Activated T-cell treated with anti-CD3 and anti-CD28 coated beads, Interleukin-2, amount 50 U/mL, for 4 hours (primary cell): ENCODE data around the gene EIF3M. TPM values are rescaled to one million over a fixed set of nuclear protein-coding genes. Genes with fewer than 3 reads are reported as not detected.

Experiments used
- ATAC-seq, 2 donors: fragments of 200-7000 bp; cut with Tn5 transposase; one replicate each; pipeline ENCODE4 v1.10.0; 2021
- DNase-seq: peaks from one replicate; pipeline ENCODE4 v3.0.0-alpha.2; 2020
- H3K27me3 Mint-ChIP-seq: one replicate; pipeline ENCODE4 v1.8.0; 2021; ENCODE audit warnings: low read depth, mixed read lengths
- H3K36me3 Mint-ChIP-seq: one replicate; pipeline ENCODE4 v1.8.0; 2022; ENCODE audit warnings: mixed read lengths; ENCODE audit not compliant: insufficient read depth
- H3K4me1 Mint-ChIP-seq: one replicate; pipeline ENCODE4 v1.8.0; 2021; ENCODE audit warnings: low read depth, mixed read lengths
- H3K4me3 Mint-ChIP-seq: one replicate; pipeline ENCODE4 v1.8.0; 2021; ENCODE audit warnings: mild to moderate bottlenecking, moderate library complexity, mixed read lengths
- H3K9me3 Mint-ChIP-seq: one replicate; pipeline ENCODE4 v1.8.0; 2021; ENCODE audit warnings: mixed read lengths
- total RNA-seq, 3 donors: library from RNA; stranded (reverse); gene quantifications; one replicate each; pipeline ENCODE4 v1.2.1, GENCODE V29; 2021

The EIF3M gene
- 100 to 1,000 TPM; 418 to 482 (median 438) TPM for total RNA-seq

- peak; percentile 94 for DNase-seq
- ATAC-seq, result peak; percentile 99 to 100
- peak within 1 kb of the TSS; percentile 97 for H3K4me3 Mint-ChIP-seq
- H3K27me3 Mint-ChIP-seq, result no peaks in the 10 kb centered on the region
- peaks cover 37% of the 10 kb centered on the region for H3K4me1 Mint-ChIP-seq
- H3K36me3 Mint-ChIP-seq, result peaks cover 15% of the 10 kb centered on the region
- H3K9me3 Mint-ChIP-seq, result no peaks in the 10 kb centered on the region
Observed at GRCh38 chr11:32583459-32584271, at the start of gene EIF3M. EIF3M (plus strand) TSS chr11:32583831; CDS start chr11:32583888, 57 bp downstream.

- ATAC-seq (no peak), DNase-seq (no peak)
- H3K4me1 Mint-ChIP-seq, result no peaks in the 10 kb centered on the region
- no peak overlapping the region for H3K4me3 Mint-ChIP-seq
- no peaks in the 10 kb centered on the region for H3K36me3 Mint-ChIP-seq
- no peaks in the 10 kb centered on the region for H3K9me3 Mint-ChIP-seq
- H3K27me3 Mint-ChIP-seq, result peaks cover 11% of the 10 kb centered on the region
Observed at GRCh38 chr11:32538804-32539203, 44.8 kb upstream of the EIF3M start.

GRCh38 chr11:32549611-32550187, 33.9 kb upstream of the EIF3M start:
- H3K4me1 Mint-ChIP-seq, result no peaks in the 10 kb centered on the region
- no peaks in the 10 kb centered on the region for H3K36me3 Mint-ChIP-seq
- no peak overlapping the region for H3K4me3 Mint-ChIP-seq
- DNase-seq (no peak), ATAC-seq (no peak)
- peaks cover 16% of the 10 kb centered on the region for H3K27me3 Mint-ChIP-seq
- no peaks in the 10 kb centered on the region for H3K9me3 Mint-ChIP-seq

GRCh38 chr11:32550207-32550606, 33.4 kb upstream of the EIF3M start:
- no peaks in the 10 kb centered on the region for H3K36me3 Mint-ChIP-seq
- ATAC-seq (no peak), DNase-seq (no peak)
- peaks cover 16% of the 10 kb centered on the region for H3K27me3 Mint-ChIP-seq
- H3K4me1 Mint-ChIP-seq, result no peaks in the 10 kb centered on the region
- H3K9me3 Mint-ChIP-seq, result no peaks in the 10 kb centered on the region
- no peak overlapping the region for H3K4me3 Mint-ChIP-seq

DNA sequence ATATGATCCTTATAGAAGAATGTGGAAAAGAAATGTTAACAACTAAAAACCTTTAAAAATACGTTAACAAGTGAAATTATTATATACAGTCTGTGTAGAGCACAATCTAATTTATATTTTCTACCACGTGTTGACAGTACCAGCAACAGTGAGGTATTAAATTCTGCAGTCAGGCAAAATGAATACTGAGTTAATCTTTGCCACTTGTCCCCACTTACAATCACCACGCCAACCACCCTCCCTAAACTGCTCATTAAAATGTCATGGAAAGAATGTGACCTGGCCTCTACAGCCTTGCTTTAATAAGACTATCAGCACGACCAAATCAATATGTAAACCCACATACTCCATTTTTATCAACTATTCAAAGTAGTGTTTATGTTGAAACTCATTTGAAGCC, 28.5 kb upstream of the EIF3M start:
- Mint-ChIP-seq H3K27me3 (peaks cover 13% of the 10 kb centered on the region), H3K4me3 (no peak overlapping the region), H3K9me3 (no peaks in the 10 kb centered on the region), H3K36me3 (no peaks in the 10 kb centered on the region), H3K4me1 (no peaks in the 10 kb centered on the region)
- no peak for DNase-seq
- no peak for ATAC-seq

- no peak for ATAC-seq
- Mint-ChIP-seq H3K36me3 (no peaks in the 10 kb centered on the region), H3K27me3 (peaks cover 11% of the 10 kb centered on the region)
Observed at GRCh38 chr11:32555895-32556294, 27.7 kb upstream of the EIF3M start.

GRCh38 chr11:32561835-32562234, 21.8 kb upstream of the EIF3M start:
- H3K4me3 Mint-ChIP-seq, result no peak overlapping the region
- DNase-seq (no peak), ATAC-seq (no peak)
- H3K4me1 Mint-ChIP-seq, result peaks cover 6% of the 10 kb centered on the region
- no peaks in the 10 kb centered on the region for H3K27me3 Mint-ChIP-seq
- H3K9me3 Mint-ChIP-seq, result no peaks in the 10 kb centered on the region
- H3K36me3 Mint-ChIP-seq, result no peaks in the 10 kb centered on the region

More at GRCh38 chr11:32555895-32556294, 27.7 kb upstream of the EIF3M start:
- Mint-ChIP-seq H3K4me1 (no peaks in the 10 kb centered on the region), H3K9me3 (no peaks in the 10 kb centered on the region), H3K4me3 (no peak overlapping the region)
- no peak for DNase-seq

DNA sequence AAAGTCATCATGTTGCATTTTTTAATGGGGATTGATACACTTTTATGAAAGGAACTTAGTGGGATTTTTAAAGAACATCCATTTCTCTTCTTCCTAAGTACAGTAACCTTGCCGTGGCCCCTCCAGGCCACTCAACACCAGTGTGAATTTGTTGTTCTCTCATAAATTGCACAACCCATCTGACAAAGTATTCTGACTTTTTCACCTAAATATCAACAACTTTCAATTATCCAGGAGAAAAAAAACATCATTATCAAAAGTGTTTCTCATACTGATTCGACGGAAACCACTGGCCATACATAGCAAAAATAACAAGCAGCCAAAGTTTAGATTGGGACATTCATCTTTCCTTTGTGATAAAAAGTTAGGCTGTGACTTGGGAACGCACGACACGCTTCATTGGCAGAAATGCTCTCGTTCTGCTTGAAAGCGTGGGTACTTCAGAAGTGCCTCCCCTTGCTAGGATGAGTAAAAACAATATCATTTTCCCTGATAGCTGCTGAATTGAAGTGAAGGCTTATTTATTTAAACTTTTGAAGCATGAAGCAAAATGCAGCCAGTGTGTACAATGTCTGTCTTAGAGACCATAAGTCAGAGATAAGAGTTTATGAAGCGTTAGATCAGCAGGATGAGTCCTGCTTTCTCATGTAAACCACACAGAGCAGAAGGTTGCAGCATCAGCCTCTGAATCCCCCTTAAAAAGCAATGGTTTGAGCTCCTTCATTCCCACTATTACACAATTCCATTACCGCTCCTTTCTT, 20.6 kb upstream of the EIF3M start:
- Mint-ChIP-seq H3K4me3 (no peak overlapping the region), H3K36me3 (no peaks in the 10 kb centered on the region), H3K4me1 (peaks cover 11% of the 10 kb centered on the region), H3K9me3 (no peaks in the 10 kb centered on the region), H3K27me3 (no peaks in the 10 kb centered on the region)
- DNase-seq, result no peak
- no peak for ATAC-seq

DNA sequence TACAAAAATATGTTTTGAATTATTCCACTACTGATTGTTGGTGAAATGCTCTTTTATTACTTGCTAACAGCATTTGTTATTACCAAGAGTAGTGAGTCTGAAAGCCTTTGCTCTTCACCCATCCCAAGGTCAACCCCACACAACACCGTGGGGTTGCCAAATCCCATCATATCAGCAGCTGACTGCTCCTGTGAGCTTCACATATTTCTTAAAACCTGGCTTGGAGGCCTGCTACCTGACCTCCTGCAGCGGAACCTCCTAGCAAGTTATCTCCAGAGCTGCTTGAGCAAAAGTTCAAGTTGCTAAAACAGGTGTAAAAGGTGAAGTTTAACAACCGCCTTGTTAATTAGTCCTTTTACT, 20.1 kb upstream of the EIF3M start:
- Mint-ChIP-seq H3K4me1 (peaks cover 11% of the 10 kb centered on the region), H3K36me3 (no peaks in the 10 kb centered on the region), H3K9me3 (no peaks in the 10 kb centered on the region)

GRCh38 chr11:32566517-32566916, 17.1 kb upstream of the EIF3M start:
- DNase-seq, result no peak
- peaks cover 14% of the 10 kb centered on the region for H3K27me3 Mint-ChIP-seq
- peak; percentile 23 to 48 for ATAC-seq
- no peak overlapping the region for H3K4me3 Mint-ChIP-seq
- H3K36me3 Mint-ChIP-seq, result no peaks in the 10 kb centered on the region
- H3K4me1 Mint-ChIP-seq, result peaks cover 11% of the 10 kb centered on the region
- H3K9me3 Mint-ChIP-seq, result no peaks in the 10 kb centered on the region

More for the DNA sequence above, 20.1 kb upstream of the EIF3M start:
- ATAC-seq (no peak), DNase-seq (no peak)
- Mint-ChIP-seq H3K27me3 (no peaks in the 10 kb centered on the region), H3K4me3 (no peak overlapping the region)

DNA sequence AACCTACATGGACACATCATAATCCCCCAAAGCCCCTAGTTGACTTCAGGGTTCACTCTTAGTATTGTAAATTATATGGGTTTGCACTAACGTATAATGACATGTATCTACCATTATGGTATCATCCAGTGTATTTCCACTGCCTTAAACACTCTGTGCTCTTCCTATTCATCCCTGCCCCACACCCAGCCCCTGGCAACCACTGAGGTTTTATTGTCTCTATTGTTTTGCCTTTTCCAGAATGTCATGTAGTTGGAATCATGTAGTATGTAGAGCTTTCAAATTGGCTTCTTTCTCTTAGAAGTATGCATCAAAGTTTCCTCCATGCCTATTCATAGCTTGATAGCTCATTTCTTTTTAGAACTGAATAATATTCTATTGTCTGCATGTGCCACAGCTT, 16.5 kb upstream of the EIF3M start:
- Mint-ChIP-seq H3K9me3 (no peaks in the 10 kb centered on the region), H3K4me3 (no peak overlapping the region), H3K36me3 (no peaks in the 10 kb centered on the region), H3K4me1 (peaks cover 11% of the 10 kb centered on the region), H3K27me3 (peaks cover 16% of the 10 kb centered on the region)
- DNase-seq, result no peak
- ATAC-seq, result no peak

DNA sequence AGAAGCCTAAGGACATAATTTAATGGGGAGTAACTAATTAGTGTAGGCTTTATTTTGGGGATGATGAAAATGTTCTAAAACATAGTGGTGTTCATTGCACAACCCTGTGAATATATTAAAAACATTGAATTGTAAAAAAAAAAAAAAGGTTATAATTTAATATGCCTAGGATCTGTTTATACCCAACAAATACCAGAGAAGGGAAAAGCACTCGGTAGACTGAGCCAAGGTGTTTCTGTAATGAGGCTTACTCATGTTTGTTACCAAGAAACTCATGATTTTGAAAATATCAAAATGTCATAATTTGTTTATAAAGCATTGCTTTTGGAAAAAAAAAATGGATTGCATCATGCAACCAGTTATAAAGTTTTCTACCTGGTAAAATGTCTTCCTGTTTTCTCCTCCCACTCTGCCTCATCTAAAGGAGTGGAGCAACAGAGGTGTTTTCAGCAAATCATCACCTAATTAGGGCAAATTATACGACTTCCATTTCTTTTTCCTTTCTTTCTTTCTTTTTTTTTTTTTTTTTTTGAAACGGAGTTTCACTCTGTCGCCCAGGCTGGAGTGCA, 14.2 kb upstream of the EIF3M start:
- no peak overlapping the region for H3K4me3 Mint-ChIP-seq
- H3K9me3 Mint-ChIP-seq, result no peaks in the 10 kb centered on the region
- H3K36me3 Mint-ChIP-seq, result no peaks in the 10 kb centered on the region
- peaks cover 19% of the 10 kb centered on the region for H3K27me3 Mint-ChIP-seq
- peaks cover 11% of the 10 kb centered on the region for H3K4me1 Mint-ChIP-seq
- DNase-seq (no peak), ATAC-seq (no peak)

- H3K27me3 Mint-ChIP-seq, result peaks cover 19% of the 10 kb centered on the region
- H3K4me1 Mint-ChIP-seq, result peaks cover 11% of the 10 kb centered on the region
- H3K9me3 Mint-ChIP-seq, result no peaks in the 10 kb centered on the region
- no peak overlapping the region for H3K4me3 Mint-ChIP-seq
- no peaks in the 10 kb centered on the region for H3K36me3 Mint-ChIP-seq
- no peak for ATAC-seq
- no peak for DNase-seq
Observed at GRCh38 chr11:32571039-32571438, 12.6 kb upstream of the EIF3M start.

DNA sequence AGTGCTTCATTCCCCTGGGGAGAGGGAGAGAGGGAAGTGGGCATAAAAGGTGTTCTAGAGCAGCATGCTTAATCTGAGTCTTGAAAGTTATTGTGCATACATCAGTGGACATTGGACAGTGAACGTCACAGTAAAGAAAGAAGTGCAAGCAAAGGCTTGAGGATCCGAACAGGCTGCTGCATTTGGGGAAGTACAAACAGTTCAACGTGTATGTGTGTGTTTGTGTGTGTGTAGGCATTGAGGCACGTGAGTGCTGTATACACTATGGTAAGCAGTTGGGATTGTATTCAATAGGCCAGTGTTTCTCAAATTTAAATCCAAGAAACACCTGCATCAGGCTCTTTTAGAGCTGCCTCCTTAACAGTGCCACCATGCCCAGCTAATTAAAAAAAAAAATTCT, 10.4 kb upstream of the EIF3M start:
- DNase-seq, result no peak
- no peaks in the 10 kb centered on the region for H3K9me3 Mint-ChIP-seq
- peaks cover 19% of the 10 kb centered on the region for H3K27me3 Mint-ChIP-seq
- no peak for ATAC-seq
- H3K4me1 Mint-ChIP-seq, result no peaks in the 10 kb centered on the region
- H3K4me3 Mint-ChIP-seq, result no peak overlapping the region
- no peaks in the 10 kb centered on the region for H3K36me3 Mint-ChIP-seq
